M059J (cell line): ENCODE results near the gene ATG4D. TPM values are rescaled to one million over a fixed set of nuclear protein-coding genes. Genes with fewer than 3 reads are reported as not detected.

ENCODE experiments used
- DNase-seq: peaks from one replicate; pipeline ENCODE4 v3.0.0-alpha.2; 2012; ENCODE audit warnings: low read depth
- total RNA-seq: library from RNA; depleted of rRNA; stranded (reverse); fragments of >200 nt; shearing (Covaris generic); gene quantifications from 2 replicates; pipeline ENCODE4 v1.2.3, GENCODE V29; 2014; rRNA removed

The ATG4D gene
- total RNA-seq, 1 experiment from 2014 or later, result 40.1 TPM

GRCh38 chr19:10577951-10578350 is 34.2 kb downstream of the ATG4D start:
- DNase-seq, result no peak

DNA sequence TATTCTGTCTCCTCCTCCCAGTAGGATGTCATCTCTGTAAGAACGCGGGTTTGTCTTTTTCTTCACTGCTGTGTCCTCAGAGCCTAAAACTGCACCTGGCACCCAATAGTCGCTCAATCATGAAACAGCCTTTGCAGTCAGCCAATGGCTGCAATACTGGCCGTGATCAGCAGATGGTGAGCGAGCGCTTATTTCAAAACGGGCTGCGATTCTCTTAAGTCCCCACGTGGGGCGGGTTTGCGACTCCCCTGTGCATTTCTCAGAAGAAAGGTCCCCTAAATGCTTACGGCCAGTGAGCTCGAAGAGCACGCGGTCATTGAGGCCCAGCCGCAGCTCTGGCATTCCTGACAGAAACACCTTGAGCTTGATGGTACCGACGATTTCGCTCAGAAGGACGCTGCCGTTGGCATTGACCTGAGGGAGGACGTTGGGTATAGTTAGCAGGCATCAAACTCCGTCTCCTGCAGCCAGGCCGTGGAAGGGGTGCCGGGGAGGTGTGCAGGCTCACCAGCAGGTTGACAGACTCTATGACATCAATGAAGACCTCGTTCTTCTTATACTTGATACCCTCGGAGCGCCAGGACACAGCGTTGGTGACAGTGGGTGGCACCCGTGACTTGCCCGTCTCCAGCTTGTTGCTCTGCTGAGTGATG is 37.4 kb downstream of the ATG4D start:
- peak; percentile 86 for DNase-seq

GRCh38 chr19:10582091-10582490 is 38.4 kb downstream of the ATG4D start:
- no peak for DNase-seq

GRCh38 chr19:10583036-10583776 is 39.5 kb downstream of the ATG4D start:
- peak; percentile 32 for DNase-seq

DNA sequence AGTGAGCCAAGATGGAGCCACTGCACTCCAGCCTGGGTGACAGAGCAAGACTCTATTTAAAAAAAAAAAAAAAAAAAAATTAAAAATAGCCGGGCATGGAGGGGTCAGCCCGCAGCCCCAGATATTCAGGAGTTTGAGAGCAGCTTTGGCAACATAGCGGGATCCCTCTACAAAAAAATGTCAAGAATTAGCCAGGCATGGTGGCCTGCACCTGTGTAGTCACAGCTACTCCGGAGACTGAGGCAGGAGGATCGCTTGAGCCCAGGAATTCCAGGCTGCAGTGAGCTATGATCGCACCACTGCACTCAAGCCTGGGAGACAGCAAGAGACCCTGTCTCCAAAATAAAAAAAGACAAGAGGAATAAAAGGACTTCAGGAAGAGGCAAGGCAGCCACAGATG is 42.7 kb downstream of the ATG4D start:
- DNase-seq, result no peak

DNA sequence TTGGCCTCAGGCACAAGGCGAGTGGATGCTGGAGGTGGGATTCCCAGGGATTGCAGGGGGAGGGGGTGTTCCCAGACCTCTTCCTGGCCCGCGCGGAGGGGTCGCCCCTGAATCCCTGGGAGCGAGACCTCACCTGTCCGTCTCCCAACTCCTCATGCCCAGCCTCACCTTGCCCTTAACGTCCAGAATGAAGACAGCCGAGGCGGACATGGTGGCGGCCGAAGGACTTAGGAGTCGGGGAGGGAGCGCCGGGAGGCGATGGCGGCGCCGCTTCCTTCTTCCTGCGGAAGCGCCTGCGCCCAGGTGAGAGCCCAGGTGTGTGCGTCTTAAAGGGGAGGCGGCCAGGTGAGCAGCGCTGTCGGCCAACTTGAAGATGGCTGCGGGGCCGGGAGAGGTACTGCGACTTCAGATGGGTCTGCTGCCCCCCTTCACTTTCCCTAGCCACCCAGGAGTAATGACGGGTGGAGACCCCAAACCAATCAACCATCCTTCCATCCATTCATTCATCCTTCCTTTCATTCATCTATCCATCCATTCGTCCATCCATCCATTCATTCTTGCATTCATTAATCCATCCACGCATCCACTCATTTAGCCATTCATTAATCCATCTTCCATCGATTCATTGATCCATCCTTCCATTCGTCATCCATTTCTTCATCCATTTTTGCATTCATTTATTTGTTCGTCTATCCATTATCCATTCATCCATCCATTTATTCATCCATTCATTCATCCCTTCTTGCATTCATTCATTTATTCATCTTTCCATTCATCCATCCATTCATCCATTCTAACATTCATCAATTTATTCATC is 43.5 kb downstream of the ATG4D start, which contains the start of gene AP1M2:
TSS of gene AP1M2 (minus strand) at position 291 of the 817 bp plus-strand sequence. CDS start at position 210, 81 bp downstream.
- no peak for DNase-seq

DNA sequence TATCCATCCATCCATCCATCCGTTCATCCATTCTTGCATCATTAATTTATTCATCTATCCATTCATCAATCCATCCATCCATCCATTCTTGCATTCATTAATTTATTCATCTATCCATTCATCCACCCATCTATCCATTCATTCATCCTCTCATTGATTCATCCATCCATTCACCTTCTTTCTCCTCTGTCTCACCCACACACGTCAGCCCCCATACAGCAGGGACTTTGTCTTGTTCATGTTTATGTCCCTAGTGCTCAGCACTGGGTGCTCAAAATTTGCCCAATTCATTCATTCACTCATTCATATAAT is 44.1 kb downstream of the ATG4D start:
- no peak for DNase-seq

GRCh38 chr19:10593148-10593547 is 49.4 kb downstream of the ATG4D start:
- DNase-seq, result no peak

DNA sequence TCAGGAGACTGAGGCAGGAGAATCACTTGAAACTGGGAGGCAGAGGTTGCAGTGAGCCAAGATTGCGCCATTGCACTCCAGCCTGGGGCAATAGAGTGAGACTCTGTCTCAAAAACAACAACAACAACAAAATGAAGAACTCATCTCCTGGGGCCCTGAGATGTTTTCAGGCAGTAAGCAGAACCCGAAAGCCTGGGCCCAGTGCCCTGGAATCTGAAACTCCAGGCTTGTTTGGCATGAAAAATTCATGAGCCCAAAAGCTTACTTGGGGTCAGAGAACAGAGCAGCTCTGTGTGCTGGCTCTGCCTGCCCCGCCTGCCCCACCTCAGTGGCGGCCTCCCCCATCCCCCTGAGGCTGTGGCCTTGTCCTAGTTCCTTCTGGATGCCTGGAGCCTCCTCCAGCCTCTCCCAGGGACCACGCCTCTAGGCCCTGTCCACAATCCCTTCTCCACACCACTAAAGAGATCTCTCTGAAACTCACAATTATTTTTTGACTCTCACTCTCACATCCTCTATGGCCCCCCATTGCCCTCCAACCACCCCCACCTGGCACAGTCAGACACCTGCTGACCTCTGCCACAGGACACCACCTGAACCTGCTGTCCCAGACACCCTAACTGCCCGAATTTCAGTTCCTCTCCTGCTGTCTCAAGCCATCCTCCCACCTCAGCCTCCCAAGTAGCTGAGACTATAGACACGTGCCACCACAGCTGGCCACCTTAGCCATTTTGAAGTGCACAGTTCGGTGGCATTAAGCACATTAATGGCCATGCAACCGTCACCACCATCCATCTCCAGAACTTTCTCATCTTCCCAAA is 50.3 kb downstream of the ATG4D start:
- DNase-seq, result no peak

DNA sequence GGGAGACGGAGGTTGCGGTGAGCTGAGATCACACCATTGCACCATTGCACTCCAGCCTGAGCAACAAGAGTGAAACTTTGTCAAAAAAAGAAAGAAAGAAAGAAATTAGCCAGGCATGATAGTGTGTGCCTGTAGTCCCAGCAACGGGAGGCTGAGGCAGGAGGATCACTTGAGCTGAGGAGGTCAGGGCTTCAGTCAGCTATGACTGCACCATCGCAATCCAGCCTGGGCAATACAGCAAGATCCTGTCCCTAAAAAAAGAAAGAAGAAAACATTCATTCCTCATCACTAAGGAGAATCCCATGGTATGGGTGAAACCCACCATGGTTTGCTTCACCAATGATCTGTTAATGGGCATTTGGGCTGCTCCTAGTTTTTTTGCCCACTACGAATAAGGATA is 56.4 kb downstream of the ATG4D start:
- DNase-seq, result no peak

DNA sequence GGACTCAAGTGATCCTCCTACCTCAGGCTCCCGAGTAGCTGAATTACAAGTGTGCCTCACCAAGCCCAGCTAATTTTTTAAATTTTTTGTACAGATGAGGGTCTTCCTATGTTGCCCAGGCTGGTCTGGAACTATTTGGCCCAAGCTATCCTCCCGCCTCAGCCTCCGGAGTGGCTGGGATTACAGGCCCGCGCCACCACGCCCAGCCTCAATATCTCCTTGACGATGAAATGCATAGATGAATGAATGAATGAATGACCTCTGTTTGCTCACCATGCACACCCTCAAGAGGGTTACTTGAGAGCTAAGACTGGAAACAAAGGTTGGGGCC is 58.3 kb downstream of the ATG4D start:
- DNase-seq, result no peak

GRCh38 chr19:10602330-10603083 is 58.8 kb downstream of the ATG4D start:
- peak; percentile 62 for DNase-seq

Other genes starting within 250 kb of the ATG4D start
- 0.94 TPM in 1 of 2 replicates, not detected in the other for gene ZGLP1, start 234.1 kb upstream of the ATG4D start, total RNA-seq
- 26.7 and 37.9 TPM in 2 replicates for gene FDX2, start 227.9 kb upstream of the ATG4D start, total RNA-seq
- 14.3 and 33.5 TPM in 2 replicates for gene RAVER1, start 210.4 kb upstream of the ATG4D start, total RNA-seq
- gene ICAM3, start 204.3 kb upstream of the ATG4D start, total RNA-seq, result not detected in 2 replicates
- 88.7 and 89.3 TPM in 2 replicates for gene TYK2, start 163.3 kb upstream of the ATG4D start, total RNA-seq
- gene CDC37, start 140.4 kb upstream of the ATG4D start, total RNA-seq, result 109 and 233 TPM in 2 replicates
- gene PDE4A, start 123.4 kb upstream of the ATG4D start, total RNA-seq, result 0.81 and 2.3 TPM in 2 replicates
- gene KEAP1, start 40.5 kb upstream of the ATG4D start, total RNA-seq, result 39.8 and 75.4 TPM in 2 replicates
- 10.3 and 11.9 TPM in 2 replicates for gene S1PR5, start 26.5 kb upstream of the ATG4D start, total RNA-seq
- 10.2 and 10.5 TPM in 2 replicates for gene KRI1, start 22.1 kb downstream of the ATG4D start, total RNA-seq
- gene CDKN2D, start 25.1 kb downstream of the ATG4D start, total RNA-seq, result 11.1 and 21.0 TPM in 2 replicates
- gene AP1M2, start 43.4 kb downstream of the ATG4D start, total RNA-seq, result 2.2 and 9.0 TPM in 2 replicates
- gene SLC44A2, start 81.6 kb downstream of the ATG4D start, total RNA-seq, result 34.1 and 42.4 TPM in 2 replicates
- 75.2 and 139 TPM in 2 replicates for gene ILF3, start 110.4 kb downstream of the ATG4D start, total RNA-seq
- gene QTRT1, start 157.5 kb downstream of the ATG4D start, total RNA-seq, result 14.3 and 19.7 TPM in 2 replicates
- 49.9 and 91.8 TPM in 2 replicates for gene DNM2, start 174.2 kb downstream of the ATG4D start, total RNA-seq